HG03520 (cell line): ENCODE data around the gene AKR1C1.
"Not testable (repeated sequence)": the region's sequence is repeated elsewhere in the genome, so short reads cannot be mapped to it uniquely, and the experiment has no call there.

Experiments
- ATAC-seq: cut with Tn5 transposase; IDR thresholded peaks from one replicate; pipeline ENCODE4 v1.9.1; 2021; ENCODE audit warnings: mild to moderate bottlenecking, moderate library complexity; ENCODE audit not compliant: unreplicated experiment

The AKR1C1 gene

GRCh38 chr10:4962876-4963814 is at the start of gene AKR1C1:
AKR1C1 (plus strand) TSS chr10:4963415; CDS start chr10:4963445, 30 bp downstream.
- not testable (repeated sequence) for ATAC-seq

GRCh38 chr10:4914213-4914850 is 48.9 kb upstream of the AKR1C1 start:
- no peak for ATAC-seq

- ATAC-seq: no peak
Observed at GRCh38 chr10:4916086-4916716, 47.0 kb upstream of the AKR1C1 start.

- ATAC-seq: no peak
Observed at GRCh38 chr10:4918236-4918635, 45.0 kb upstream of the AKR1C1 start.

GRCh38 chr10:4924482-4924881 is 38.7 kb upstream of the AKR1C1 start:
- not testable (repeated sequence) for ATAC-seq

GRCh38 chr10:4926400-4926799 is 36.8 kb upstream of the AKR1C1 start:
- no peak for ATAC-seq

GRCh38 chr10:4931587-4931986 is 31.6 kb upstream of the AKR1C1 start:
- ATAC-seq: no peak

- no peak for ATAC-seq
Observed at GRCh38 chr10:4934391-4934987, 28.7 kb upstream of the AKR1C1 start.

GRCh38 chr10:4937346-4937745 is 25.9 kb upstream of the AKR1C1 start:
- ATAC-seq: no peak

- ATAC-seq: no peak
Observed at GRCh38 chr10:4939224-4940072, 23.8 kb upstream of the AKR1C1 start.

GRCh38 chr10:4940073-4940428 is 23.2 kb upstream of the AKR1C1 start:
- not testable (repeated sequence) for ATAC-seq

GRCh38 chr10:4940909-4941308 is 22.3 kb upstream of the AKR1C1 start:
- ATAC-seq: not testable (repeated sequence)

GRCh38 chr10:4941540-4942330 is 21.5 kb upstream of the AKR1C1 start:
- ATAC-seq: no peak

GRCh38 chr10:4942931-4943330 is 20.3 kb upstream of the AKR1C1 start:
- not testable (repeated sequence) for ATAC-seq

GRCh38 chr10:4943416-4943815 is 19.8 kb upstream of the AKR1C1 start:
- not testable (repeated sequence) for ATAC-seq

GRCh38 chr10:4943821-4944220 is 19.4 kb upstream of the AKR1C1 start:
- no peak for ATAC-seq

- ATAC-seq: no peak
Observed at GRCh38 chr10:4944841-4945240, 18.4 kb upstream of the AKR1C1 start.

- ATAC-seq: no peak
Observed at GRCh38 chr10:4945766-4946717, 17.2 kb upstream of the AKR1C1 start.
